Neutrophil (primary cell): ENCODE measurements around the gene RAI14.

Experiments used
- H3K27ac ChIP-seq: fragments of 200-600 bp; sonication (generic); 2 replicates; pipeline ENCODE4 v1.5.1; 2016; ENCODE audit warnings: mild to moderate bottlenecking, moderate library complexity
- H3K27me3 ChIP-seq: fragments of 200-600 bp; sonication (generic); 2 replicates; pipeline ENCODE4 v1.6.0; 2016; ENCODE audit warnings: mild to moderate bottlenecking
- H3K36me3 ChIP-seq: fragments of 200-600 bp; sonication (generic); 2 replicates; pipeline ENCODE4 v1.5.1; 2017
- H3K4me1 ChIP-seq, 2 experiments: fragments of 200-600 bp in 1 of 2; sonication (generic) in 1 of 2; 1 replicate in 1 of 2; 2 replicates in 1 of 2; pipeline versions ENCODE4 v1.5.1 to v1.6.1; 2013 to 2016; ENCODE audit warnings: low read depth in 1 of 2, low read length in 1 of 2, mild to moderate bottlenecking in 1 of 2, moderate library complexity in 1 of 2; ENCODE audit not compliant: control insufficient read depth in 1 of 2, insufficient read depth in 1 of 2
- H3K4me3 ChIP-seq, 2 experiments: fragments of 200-600 bp in 1 of 2; sonication (generic) in 1 of 2; 1 replicate in 1 of 2; 2 replicates in 1 of 2; pipeline ENCODE4 v1.5.1; 2013 to 2016; ENCODE audit warnings: low read depth in 1 of 2, low read length in 1 of 2, mild to moderate bottlenecking in 1 of 2, moderate library complexity in 1 of 2
- H3K9me3 ChIP-seq: fragments of 200-600 bp; sonication (generic); 2 replicates; pipeline ENCODE4 v1.5.1; 2016
- CTCF ChIP-seq: fragments of 200-600 bp; sonication (generic); IDR thresholded peaks from 2 replicates; pipeline ENCODE4 v1.5.1; 2016; ENCODE audit warnings: antibody characterized with exemption

Gene RAI14

GRCh38 chr5:34660444-34660843 lies 4.3 kb downstream of the RAI14 start:
- H3K4me3 ChIP-seq, result no peak overlapping the region
- peaks cover 0 to 12% of the 10 kb centered on the region in 2 experiments for H3K4me1 ChIP-seq
- H3K9me3 ChIP-seq, result no peaks in the 10 kb centered on the region
- no peak overlapping the region for H3K27ac ChIP-seq
- peaks cover 51% of the 10 kb centered on the region for H3K27me3 ChIP-seq
- TF ChIP-seq CTCF, result no peak
- no peaks in the 10 kb centered on the region for H3K36me3 ChIP-seq

- H3K27me3 ChIP-seq, result peaks cover 16% of the 10 kb centered on the region
- no peaks in the 10 kb centered on the region for H3K9me3 ChIP-seq
- H3K27ac ChIP-seq, result no peak overlapping the region
- no peak overlapping the region for H3K4me3 ChIP-seq
- no peaks in the 10 kb centered on the region for H3K36me3 ChIP-seq
- no peak for TF ChIP-seq CTCF
- no peaks in the 10 kb centered on the region for H3K4me1 ChIP-seq
These were observed 7.8 kb downstream of the RAI14 start for GRCh38 chr5:34663771-34664496.

- Histone ChIP-seq H3K36me3 (no peaks in the 10 kb centered on the region), H3K27ac (no peak overlapping the region), H3K4me1 (no peaks in the 10 kb centered on the region), H3K4me3 (no peak overlapping the region), H3K9me3 (no peaks in the 10 kb centered on the region), H3K27me3 (no peaks in the 10 kb centered on the region)
- no peak for TF ChIP-seq CTCF
These were observed 10.4 kb downstream of the RAI14 start for GRCh38 chr5:34666392-34667080.

GRCh38 chr5:34667705-34668104 lies 11.6 kb downstream of the RAI14 start:
- H3K9me3 ChIP-seq, result no peaks in the 10 kb centered on the region
- H3K4me3 ChIP-seq, result no peak overlapping the region
- H3K27ac ChIP-seq, result no peak overlapping the region
- no peaks in the 10 kb centered on the region for H3K27me3 ChIP-seq
- no peaks in the 10 kb centered on the region for H3K4me1 ChIP-seq
- TF ChIP-seq CTCF, result no peak
- no peaks in the 10 kb centered on the region for H3K36me3 ChIP-seq

GRCh38 chr5:34669931-34670516 lies 13.9 kb downstream of the RAI14 start:
- no peak overlapping the region for H3K4me3 ChIP-seq
- H3K4me1 ChIP-seq, result no peaks in the 10 kb centered on the region
- no peak overlapping the region for H3K27ac ChIP-seq
- H3K27me3 ChIP-seq, result no peaks in the 10 kb centered on the region
- TF ChIP-seq CTCF, result no peak
- no peaks in the 10 kb centered on the region for H3K9me3 ChIP-seq
- no peaks in the 10 kb centered on the region for H3K36me3 ChIP-seq
